SU-DHL-6 (cell line): Measurements from ENCODE around the gene GPD2.

Experiments used
- H2AFZ ChIP-seq: fragments of 200-600 bp; sonication (generic); 2 replicates; pipeline ENCODE4 v1.6.1; 2014; ENCODE audit warnings: low read depth, mild to moderate bottlenecking, moderate library complexity, mixed read lengths, antibody characterized with exemption, low read length; ENCODE audit not compliant: severe bottlenecking
- H3F3A ChIP-seq: fragments of 200-600 bp; shearing (Covaris generic); 2 replicates; pipeline ENCODE4 v1.6.0; 2016; ENCODE audit warnings: antibody characterized with exemption, mild to moderate bottlenecking; ENCODE audit not compliant: insufficient read depth
- H3K27ac ChIP-seq: fragments of 200-600 bp; sonication (generic); 2 replicates; pipeline ENCODE4 v1.5.1; 2016; ENCODE audit warnings: low read depth, mild to moderate bottlenecking, low read length, moderate library complexity, mixed read lengths
- H3K27me3 ChIP-seq: fragments of 200-600 bp; sonication (generic), shearing (Covaris generic); 2 replicates; pipeline ENCODE4 v1.6.0; 2014; ENCODE audit warnings: mild to moderate bottlenecking, low read length
- H3K36me3 ChIP-seq: fragments of 200-600 bp; sonication (generic); 2 replicates; pipeline ENCODE4 v1.6.1; 2014; ENCODE audit warnings: mild to moderate bottlenecking, low read length, mixed read lengths
- H3K4me2 ChIP-seq: fragments of 300-600, 200-600 bp; shearing (Covaris generic), sonication (generic); 2 replicates; pipeline ENCODE4 v1.6.0; 2014; ENCODE audit warnings: low read length, low read depth, mild to moderate bottlenecking; ENCODE audit not compliant: poor library complexity, severe bottlenecking
- H3K4me3 ChIP-seq: fragments of 200-600 bp; sonication (generic); 2 replicates; pipeline ENCODE4 v1.5.1; 2014; ENCODE audit warnings: antibody characterized with exemption, low read length, mild to moderate bottlenecking, mixed read lengths; ENCODE audit not compliant: insufficient read depth, poor library complexity, severe bottlenecking
- H3K79me2 ChIP-seq: fragments of 200-600 bp; sonication (generic); 2 replicates; pipeline ENCODE4 v1.6.1; 2014; ENCODE audit warnings: mild to moderate bottlenecking, low read length, moderate library complexity; ENCODE audit not compliant: insufficient read depth
- H3K9ac ChIP-seq: fragments of 200-600 bp; sonication (generic); 2 replicates; pipeline ENCODE4 v1.7.0; 2014; ENCODE audit warnings: mild to moderate bottlenecking, low read length
- H3K9me2 ChIP-seq: fragments of 200-600 bp; sonication (generic); replicated peaks from 2 replicates; pipeline ENCODE4 v1.6.1; 2014; ENCODE audit warnings: low read length; ENCODE audit not compliant: insufficient read depth
- H3K9me3 ChIP-seq: fragments of 200-600 bp; sonication (generic); 2 replicates; pipeline ENCODE4 v1.6.1; 2014; ENCODE audit warnings: low read length, mixed read lengths; ENCODE audit not compliant: insufficient read depth
- H4K20me1 ChIP-seq: fragments of 200-600 bp; sonication (generic); 2 replicates; pipeline ENCODE4 v1.6.1; 2014; ENCODE audit warnings: low read depth, mild to moderate bottlenecking, antibody characterized with exemption, low read length, moderate library complexity, mixed read lengths
- CTCF ChIP-seq: fragments of 200-600 bp; sonication (generic); IDR thresholded peaks from one replicate; pipeline ENCODE4 v1.5.1; 2017; ENCODE audit warnings: antibody characterized with exemption, mild to moderate bottlenecking, low read length, moderate library complexity; ENCODE audit not compliant: insufficient read depth, poor library complexity, severe bottlenecking
- EZH2phosphoT487 ChIP-seq: fragments of 200-600 bp; sonication (generic), shearing (Covaris generic); conservative IDR thresholded peaks from 2 replicates; pipeline ENCODE4 v1.6.1; 2018; ENCODE audit warnings: mild to moderate bottlenecking, antibody characterized with exemption, low read length, moderate library complexity, mixed read lengths

The GPD2 gene

GRCh38 chr2:156397229-156397628 lies 39.0 kb upstream of the GPD2 start:
- Histone ChIP-seq H3K9me3 (no peaks in the 10 kb centered on the region), H3K4me2 (no peak overlapping the region), H3K27ac (no peak overlapping the region), H3K79me2 (no peaks in the 10 kb centered on the region), H3F3A (no peaks in the 10 kb centered on the region), H3K27me3 (no peaks in the 10 kb centered on the region), H3K9ac (no peak overlapping the region), H3K9me2 (no peaks in the 10 kb centered on the region), H4K20me1 (no peaks in the 10 kb centered on the region), H3K36me3 (no peaks in the 10 kb centered on the region), H2AFZ (no peak overlapping the region), H3K4me3 (no peak overlapping the region)
- no peak for TF ChIP-seq EZH2phosphoT487
- TF ChIP-seq CTCF, result no peak

- Histone ChIP-seq H4K20me1 (no peaks in the 10 kb centered on the region), H3K9ac (no peak overlapping the region), H3K9me3 (no peaks in the 10 kb centered on the region), H3F3A (no peaks in the 10 kb centered on the region), H3K27ac (no peak overlapping the region), H3K4me2 (no peak overlapping the region), H3K36me3 (no peaks in the 10 kb centered on the region), H3K4me3 (no peak overlapping the region), H3K27me3 (no peaks in the 10 kb centered on the region), H3K79me2 (no peaks in the 10 kb centered on the region), H3K9me2 (no peaks in the 10 kb centered on the region), H2AFZ (no peak overlapping the region)
- TF ChIP-seq CTCF (no peak), EZH2phosphoT487 (no peak)
These were observed 38.0 kb upstream of the GPD2 start for GRCh38 chr2:156398176-156398575.

- Histone ChIP-seq H4K20me1 (no peaks in the 10 kb centered on the region), H2AFZ (no peak overlapping the region), H3K4me2 (no peak overlapping the region), H3K27me3 (no peaks in the 10 kb centered on the region), H3K36me3 (no peaks in the 10 kb centered on the region), H3F3A (no peaks in the 10 kb centered on the region), H3K9ac (no peak overlapping the region), H3K9me2 (no peaks in the 10 kb centered on the region), H3K27ac (no peak overlapping the region), H3K9me3 (no peaks in the 10 kb centered on the region), H3K4me3 (no peak overlapping the region), H3K79me2 (no peaks in the 10 kb centered on the region)
- no peak for TF ChIP-seq EZH2phosphoT487
- no peak for TF ChIP-seq CTCF
These were observed 36.8 kb upstream of the GPD2 start for GRCh38 chr2:156399224-156399949.
